ENCODE results near the gene STARD5.

STARD5 gene

DNA sequence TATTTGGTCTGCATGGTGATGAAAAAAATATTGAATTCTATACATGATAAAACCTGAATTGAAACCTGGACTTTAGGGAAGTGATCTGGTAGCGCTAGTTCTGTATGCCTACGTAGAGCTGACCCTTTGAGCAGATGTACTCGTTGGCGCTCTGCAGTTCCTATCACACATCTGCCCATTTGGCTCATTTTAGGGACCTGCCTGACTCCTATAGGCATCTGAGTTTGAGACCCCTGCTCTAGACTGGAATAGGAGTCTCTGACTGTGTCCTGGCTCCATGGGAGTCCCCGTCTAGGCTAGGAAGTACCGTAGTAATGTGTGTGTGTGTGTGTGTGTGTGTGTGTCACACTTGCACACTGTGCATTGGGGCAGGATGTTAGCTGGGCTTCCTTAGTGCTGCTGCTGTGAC lies 21.2 kb downstream of the STARD5 start:
- TF ChIP-seq ZFX (IDR thresholded peaks at IDR 0.05; ENCODE audit: borderline replicate concordance), result no peak
- TF ChIP-seq, protein P1, sequence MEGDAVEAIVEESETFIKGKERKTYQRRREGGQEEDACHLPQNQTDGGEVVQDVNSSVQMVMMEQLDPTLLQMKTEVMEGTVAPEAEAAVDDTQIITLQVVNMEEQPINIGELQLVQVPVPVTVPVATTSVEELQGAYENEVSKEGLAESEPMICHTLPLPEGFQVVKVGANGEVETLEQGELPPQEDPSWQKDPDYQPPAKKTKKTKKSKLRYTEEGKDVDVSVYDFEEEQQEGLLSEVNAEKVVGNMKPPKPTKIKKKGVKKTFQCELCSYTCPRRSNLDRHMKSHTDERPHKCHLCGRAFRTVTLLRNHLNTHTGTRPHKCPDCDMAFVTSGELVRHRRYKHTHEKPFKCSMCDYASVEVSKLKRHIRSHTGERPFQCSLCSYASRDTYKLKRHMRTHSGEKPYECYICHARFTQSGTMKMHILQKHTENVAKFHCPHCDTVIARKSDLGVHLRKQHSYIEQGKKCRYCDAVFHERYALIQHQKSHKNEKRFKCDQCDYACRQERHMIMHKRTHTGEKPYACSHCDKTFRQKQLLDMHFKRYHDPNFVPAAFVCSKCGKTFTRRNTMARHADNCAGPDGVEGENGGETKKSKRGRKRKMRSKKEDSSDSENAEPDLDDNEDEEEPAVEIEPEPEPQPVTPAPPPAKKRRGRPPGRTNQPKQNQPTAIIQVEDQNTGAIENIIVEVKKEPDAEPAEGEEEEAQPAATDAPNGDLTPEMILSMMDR (IDR thresholded peaks at IDR 0.05), result no peak
- H3K27ac ChIP-seq, result no peak overlapping the region

DNA sequence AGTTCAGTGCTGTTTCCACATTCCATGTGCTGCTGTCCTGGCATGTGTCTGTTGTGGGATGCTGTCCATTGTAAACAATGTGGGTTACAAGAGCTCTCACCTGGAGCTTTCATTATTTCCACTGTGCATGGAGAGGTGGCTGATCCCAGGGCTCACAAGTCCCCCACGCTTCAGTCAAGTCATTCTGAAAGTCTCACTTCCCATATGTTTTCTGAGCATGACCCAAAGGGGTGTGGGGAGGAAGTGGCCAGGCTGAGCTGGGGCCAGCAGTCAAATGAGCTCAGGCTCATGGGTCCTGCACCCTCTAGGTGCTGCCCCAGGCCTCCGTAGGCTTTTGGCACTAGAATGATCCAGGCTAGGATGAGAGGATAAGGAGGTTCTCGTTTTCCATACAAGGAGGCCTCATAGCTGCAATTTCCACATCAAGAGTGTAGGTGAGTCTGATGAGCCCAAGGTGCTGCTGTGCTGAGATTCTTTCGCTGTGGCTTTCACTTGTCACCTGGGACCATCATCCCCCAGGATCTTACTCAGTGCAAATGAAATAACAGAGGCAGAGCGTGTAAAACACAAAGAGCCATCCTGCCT lies 22.0 kb downstream of the STARD5 start:
- TF ChIP-seq, protein P1 (IDR thresholded peaks at IDR 0.05), result no peak
- TF ChIP-seq ZFX (IDR thresholded peaks at IDR 0.05; ENCODE audit: borderline replicate concordance), result no peak
- no peak overlapping the region for H3K27ac ChIP-seq

DNA sequence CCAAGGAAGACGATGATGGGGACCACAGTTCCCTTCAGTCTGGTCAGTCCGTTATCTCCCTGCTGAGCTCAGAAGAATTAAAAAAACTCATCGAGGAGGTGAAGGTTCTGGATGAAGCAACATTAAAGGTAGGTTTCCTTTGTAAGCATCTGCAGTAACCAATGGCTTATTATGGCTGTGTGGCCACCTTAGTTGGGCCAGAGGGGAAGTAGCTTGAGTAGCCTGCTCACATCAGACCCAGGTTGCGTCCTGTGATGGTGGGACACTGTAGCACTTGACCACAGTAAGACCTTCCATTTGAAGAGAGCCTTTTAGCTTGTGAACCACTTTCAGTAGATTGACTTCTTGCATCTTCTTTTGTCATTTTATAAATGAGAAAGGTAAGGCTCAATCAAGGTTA lies 22.6 kb downstream of the STARD5 start:
- TF ChIP-seq ZFX (IDR thresholded peaks at IDR 0.05; ENCODE audit: borderline replicate concordance), result no peak
- TF ChIP-seq, protein P1 (IDR thresholded peaks at IDR 0.05), result no peak
- H3K27ac ChIP-seq, result no peak overlapping the region

DNA sequence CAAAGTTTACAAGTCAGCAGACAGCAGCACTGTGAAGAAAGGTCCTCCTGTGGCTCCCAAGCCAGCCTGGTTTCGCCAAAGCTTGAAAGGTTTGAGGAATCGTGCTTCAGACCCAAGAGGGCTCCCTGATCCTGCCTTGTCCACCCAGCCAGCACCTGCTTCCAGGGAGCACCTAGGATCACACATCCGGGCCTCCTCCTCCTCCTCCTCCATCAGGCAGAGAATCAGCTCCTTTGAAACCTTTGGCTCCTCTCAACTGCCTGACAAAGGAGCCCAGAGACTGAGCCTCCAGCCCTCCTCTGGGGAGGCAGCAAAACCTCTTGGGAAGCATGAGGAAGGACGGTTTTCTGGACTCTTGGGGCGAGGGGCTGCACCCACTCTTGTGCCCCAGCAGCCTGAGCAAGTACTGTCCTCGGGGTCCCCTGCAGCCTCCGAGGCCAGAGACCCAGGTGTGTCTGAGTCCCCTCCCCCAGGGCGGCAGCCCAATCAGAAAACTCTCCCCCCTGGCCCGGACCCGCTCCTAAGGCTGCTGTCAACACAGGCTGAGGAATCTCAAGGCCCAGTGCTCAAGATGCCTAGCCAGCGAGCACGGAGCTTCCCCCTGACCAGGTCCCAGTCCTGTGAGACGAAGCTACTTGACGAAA lies 24.2 kb downstream of the STARD5 start:
- H3K27ac ChIP-seq, result no peak overlapping the region
- TF ChIP-seq, protein P1 (IDR thresholded peaks at IDR 0.05), result no peak

DNA sequence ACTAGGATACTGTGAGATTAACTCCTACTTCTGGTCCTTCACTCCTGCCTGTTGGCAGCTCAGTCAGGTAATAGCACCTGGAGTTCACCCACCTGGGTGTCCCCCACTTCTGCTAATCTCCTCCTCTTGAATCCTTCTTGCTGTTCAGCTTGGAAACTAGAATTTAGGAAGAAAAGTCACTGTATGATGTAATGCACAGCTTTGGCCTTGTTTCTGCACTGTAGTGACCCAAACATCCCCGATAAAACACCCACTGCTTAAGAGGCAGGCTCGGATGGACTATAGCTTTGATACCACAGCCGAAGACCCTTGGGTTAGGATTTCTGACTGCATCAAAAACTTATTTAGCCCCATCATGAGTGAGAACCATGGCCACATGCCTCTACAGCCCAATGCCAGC lies 24.8 kb downstream of the STARD5 start:
- no peak for TF ChIP-seq ZFX (IDR thresholded peaks at IDR 0.05; ENCODE audit: borderline replicate concordance)
- TF ChIP-seq, protein P1 (IDR thresholded peaks at IDR 0.05), result no peak
- H3K27ac ChIP-seq, result no peak overlapping the region

DNA sequence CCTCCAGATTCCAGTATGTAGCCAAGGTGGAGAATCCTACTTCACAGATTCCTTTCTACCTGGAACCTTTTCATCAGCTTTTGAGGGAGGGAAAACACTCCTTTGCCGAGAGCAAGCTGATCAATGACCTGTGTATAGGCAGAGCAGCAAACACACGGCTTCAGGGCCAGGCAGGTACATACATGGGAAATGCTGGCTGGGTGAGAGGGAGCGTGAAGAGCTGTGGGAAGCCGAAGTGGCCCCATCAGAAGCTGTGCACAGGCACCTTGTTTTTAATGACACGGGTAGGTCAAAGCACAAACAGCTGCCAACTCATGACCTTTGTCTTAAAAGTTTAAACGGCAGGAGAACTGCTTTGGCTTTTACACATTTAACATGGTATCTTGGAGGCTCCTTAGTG lies 25.3 kb downstream of the STARD5 start:
- TF ChIP-seq ZFX (IDR thresholded peaks at IDR 0.05; ENCODE audit: borderline replicate concordance), result no peak
- TF ChIP-seq, protein P1 (IDR thresholded peaks at IDR 0.05), result no peak
- no peak overlapping the region for H3K27ac ChIP-seq
